C4-2B (cell line): ENCODE data around the gene ATOSB.

ENCODE experiments used
- CTCF ChIP-seq: fragments of 450-650 bp; conservative IDR thresholded peaks from 2 replicates; pipeline ENCODE4 v1.5.1; 2017; ENCODE audit warnings: mild to moderate bottlenecking
- ZFX ChIP-seq: fragments of 450-650 bp; IDR thresholded peaks from 2 replicates; pipeline ENCODE4 v1.6.1; 2017

DNA sequence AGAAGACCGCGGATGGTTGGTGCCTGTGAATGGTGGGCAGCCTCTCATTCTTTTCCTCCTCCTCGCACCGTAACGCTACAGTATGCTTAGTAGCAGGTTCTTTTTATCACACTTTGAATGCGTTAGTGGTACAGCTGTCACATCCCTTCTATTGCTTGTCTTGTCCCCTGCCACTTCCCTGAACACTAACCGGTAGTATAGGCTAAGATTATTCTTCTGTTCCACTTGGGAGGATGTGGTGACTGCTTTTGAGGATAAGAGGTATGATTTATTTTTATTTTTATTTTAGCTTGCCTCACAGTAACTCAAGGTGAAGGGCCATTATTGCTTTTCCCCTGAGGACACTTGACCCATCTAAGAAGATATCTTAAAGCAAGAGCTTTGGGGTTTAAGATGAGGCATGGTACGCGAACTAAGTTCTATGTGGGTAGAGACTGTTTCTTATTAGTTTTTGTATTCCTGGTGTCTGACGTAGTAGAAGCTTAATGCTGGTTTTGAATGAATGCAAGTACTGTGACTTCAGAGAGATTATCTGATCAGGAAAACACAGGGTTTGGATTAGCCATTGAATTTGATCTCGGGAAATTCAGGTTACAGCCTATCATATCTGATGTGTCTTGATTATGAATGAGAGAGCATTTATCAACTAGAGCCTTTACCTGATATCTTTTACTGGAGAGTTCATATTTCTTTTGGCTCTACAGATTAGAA is 47.1 kb upstream of the ATOSB start:
- TF ChIP-seq CTCF = no peak
- no peak for TF ChIP-seq ZFX
